Stimulated activated naive CD8-positive, alpha-beta T cell treated with anti-CD3 and anti-CD28 coated beads, Interleukin-15, amount 100 ng/mL, for 72 hours (primary cell): ENCODE measurements around the gene CNN1.

Experiments
- ATAC-seq: fragments of 150-1000 bp; cut with Tn5 transposase; 2 replicates; pipeline ENCODE4 v1.10.0; 2021; ENCODE audit warnings: mild to moderate bottlenecking, moderate library complexity
- DNase-seq, 2 donors: peaks; one replicate each; pipeline ENCODE4 v3.0.0; 2021 to 2022
- H3K27ac Mint-ChIP-seq, 2 donors: one replicate each; pipeline ENCODE4 v1.8.0; 2022; ENCODE audit warnings: mild to moderate bottlenecking in 2 of 2, mixed read lengths in 2 of 2, moderate library complexity in 2 of 2
- H3K27me3 Mint-ChIP-seq: one replicate; pipeline ENCODE4 v1.8.0; 2022; ENCODE audit warnings: mixed read lengths
- H3K4me1 Mint-ChIP-seq: one replicate; pipeline ENCODE4 v1.8.0; 2022; ENCODE audit warnings: mild to moderate bottlenecking, mixed read lengths
- H3K4me3 Mint-ChIP-seq, 2 donors: one replicate each; pipeline ENCODE4 v1.8.0; 2022; ENCODE audit warnings: mild to moderate bottlenecking in 2 of 2, mixed read lengths in 2 of 2, moderate library complexity in 1 of 2
- H3K9me3 Mint-ChIP-seq, 2 donors: one replicate each; pipeline ENCODE4 v1.8.0; 2022; ENCODE audit warnings: mixed read lengths in 2 of 2

Gene CNN1

GRCh38 chr19:11538232-11539036, at the start of gene CNN1:
CNN1 (plus strand) TSS chr19:11538851; CDS start chr19:11538928, 77 bp downstream.
- H3K27ac Mint-ChIP-seq = peak within 1 kb of the TSS in 1 of 2 donors; percentile 78
- DNase-seq = no peak

GRCh38 chr19:11489378-11489777, 49.3 kb upstream of the CNN1 start:
- DNase-seq (no peak), ATAC-seq (no peak)
- H3K27ac Mint-ChIP-seq = no peak overlapping the region
- H3K9me3 Mint-ChIP-seq = no peaks in the 10 kb centered on the region
- no peak overlapping the region for H3K4me3 Mint-ChIP-seq
- no peaks in the 10 kb centered on the region for H3K4me1 Mint-ChIP-seq
- no peaks in the 10 kb centered on the region for H3K27me3 Mint-ChIP-seq

More at GRCh38 chr19:11538232-11539036, at the start of gene CNN1:
- peaks cover 34% of the 10 kb centered on the region for H3K27me3 Mint-ChIP-seq
- H3K9me3 Mint-ChIP-seq = no peaks in the 10 kb centered on the region
- peaks cover 29% of the 10 kb centered on the region for H3K4me1 Mint-ChIP-seq
- no peak for ATAC-seq
- H3K4me3 Mint-ChIP-seq = peak within 1 kb of the TSS in 1 of 2 donors; percentile 54

- Mint-ChIP-seq H3K4me3 (no peak overlapping the region), H3K27ac (peak overlapping the region in 1 of 2 donors; percentile 67), H3K4me1 (peaks cover under 1% of the 10 kb centered on the region), H3K27me3 (no peaks in the 10 kb centered on the region), H3K9me3 (no peaks in the 10 kb centered on the region)
- no peak for ATAC-seq
- no peak for DNase-seq
Measured at GRCh38 chr19:11494634-11495285, 43.9 kb upstream of the CNN1 start.

GRCh38 chr19:11495481-11495880, 43.2 kb upstream of the CNN1 start:
- H3K27ac Mint-ChIP-seq = no peak overlapping the region
- H3K4me3 Mint-ChIP-seq = no peak overlapping the region
- H3K4me1 Mint-ChIP-seq = peaks cover 7% of the 10 kb centered on the region
- H3K9me3 Mint-ChIP-seq = no peaks in the 10 kb centered on the region
- ATAC-seq (no peak), DNase-seq (no peak)
- H3K27me3 Mint-ChIP-seq = no peaks in the 10 kb centered on the region

GRCh38 chr19:11495885-11496284, 42.8 kb upstream of the CNN1 start:
- H3K9me3 Mint-ChIP-seq = no peaks in the 10 kb centered on the region

GRCh38 chr19:11496391-11497163, 42.1 kb upstream of the CNN1 start:
- DNase-seq (peak; percentile 52 to 66), ATAC-seq (peak; percentile 83)
- Mint-ChIP-seq H3K9me3 (no peaks in the 10 kb centered on the region), H3K4me3 (no peak overlapping the region), H3K27me3 (no peaks in the 10 kb centered on the region), H3K27ac (no peak overlapping the region), H3K4me1 (peaks cover 7% of the 10 kb centered on the region)

More at GRCh38 chr19:11495885-11496284, 42.8 kb upstream of the CNN1 start:
- Mint-ChIP-seq H3K27me3 (no peaks in the 10 kb centered on the region), H3K27ac (no peak overlapping the region), H3K4me3 (no peak overlapping the region), H3K4me1 (peaks cover 7% of the 10 kb centered on the region)
- no peak for ATAC-seq
- no peak for DNase-seq

GRCh38 chr19:11499220-11499726, 39.4 kb upstream of the CNN1 start:
- peaks cover 12% of the 10 kb centered on the region for H3K4me1 Mint-ChIP-seq
- DNase-seq = no peak
- no peak overlapping the region for H3K27ac Mint-ChIP-seq
- no peak for ATAC-seq
- H3K9me3 Mint-ChIP-seq = no peaks in the 10 kb centered on the region
- H3K4me3 Mint-ChIP-seq = no peak overlapping the region
- no peaks in the 10 kb centered on the region for H3K27me3 Mint-ChIP-seq

GRCh38 chr19:11499890-11500420, 38.7 kb upstream of the CNN1 start:
- ATAC-seq (no peak), DNase-seq (no peak)
- Mint-ChIP-seq H3K27me3 (no peaks in the 10 kb centered on the region), H3K4me3 (no peak overlapping the region), H3K4me1 (peaks cover 19% of the 10 kb centered on the region), H3K27ac (no peak overlapping the region), H3K9me3 (no peaks in the 10 kb centered on the region)

GRCh38 chr19:11504502-11505031, 34.1 kb upstream of the CNN1 start:
- Mint-ChIP-seq H3K4me1 (peaks cover 45% of the 10 kb centered on the region), H3K27ac (peak overlapping the region; percentile 91 to 96), H3K9me3 (no peaks in the 10 kb centered on the region), H3K27me3 (no peaks in the 10 kb centered on the region), H3K4me3 (peak overlapping the region; percentile 91 to 96)
- DNase-seq = no peak
- no peak for ATAC-seq

GRCh38 chr19:11505032-11505503, 33.6 kb upstream of the CNN1 start:
- peak; percentile 95 for ATAC-seq
- peaks cover 41% of the 10 kb centered on the region for H3K4me1 Mint-ChIP-seq
- no peaks in the 10 kb centered on the region for H3K9me3 Mint-ChIP-seq
- peak overlapping the region; percentile 91 to 96 for H3K27ac Mint-ChIP-seq
- peak overlapping the region; percentile 91 to 96 for H3K4me3 Mint-ChIP-seq
- H3K27me3 Mint-ChIP-seq = no peaks in the 10 kb centered on the region
- peak; percentile 93 to 96 for DNase-seq

GRCh38 chr19:11505504-11506100, 33.0 kb upstream of the CNN1 start, which contains the start of gene ZNF653:
ZNF653 (minus strand) TSS chr19:11505839; CDS start chr19:11505786, 53 bp downstream.
- H3K4me3 Mint-ChIP-seq = peak within 1 kb of the TSS; percentile 96
- peak; percentile 84 for ATAC-seq
- H3K27ac Mint-ChIP-seq = peak within 1 kb of the TSS; percentile 91 to 96

GRCh38 chr19:11506101-11506555, 32.5 kb upstream of the CNN1 start:
- DNase-seq = no peak
- Mint-ChIP-seq H3K9me3 (no peaks in the 10 kb centered on the region), H3K4me3 (peak overlapping the region; percentile 96), H3K27me3 (no peaks in the 10 kb centered on the region), H3K27ac (peak overlapping the region; percentile 85 to 96), H3K4me1 (peaks cover 38% of the 10 kb centered on the region)
- ATAC-seq = peak; percentile 35

More at GRCh38 chr19:11505504-11506100, 33.0 kb upstream of the CNN1 start, which contains the start of gene ZNF653:
- no peaks in the 10 kb centered on the region for H3K27me3 Mint-ChIP-seq
- peaks cover 38% of the 10 kb centered on the region for H3K4me1 Mint-ChIP-seq
- DNase-seq = peak; percentile 94 to 95
- H3K9me3 Mint-ChIP-seq = no peaks in the 10 kb centered on the region

GRCh38 chr19:11506967-11507366, 31.7 kb upstream of the CNN1 start:
- Mint-ChIP-seq H3K4me3 (peak overlapping the region; percentile 96), H3K27me3 (no peaks in the 10 kb centered on the region), H3K27ac (peak overlapping the region; percentile 47 to 74), H3K4me1 (peaks cover 38% of the 10 kb centered on the region), H3K9me3 (no peaks in the 10 kb centered on the region)
- DNase-seq (no peak), ATAC-seq (no peak)

- peak overlapping the region in 1 of 2 donors; percentile 40 for H3K27ac Mint-ChIP-seq
- no peak for DNase-seq
- H3K4me1 Mint-ChIP-seq = peaks cover 38% of the 10 kb centered on the region
- no peaks in the 10 kb centered on the region for H3K27me3 Mint-ChIP-seq
- no peak for ATAC-seq
- H3K4me3 Mint-ChIP-seq = peak overlapping the region; percentile 96
- no peaks in the 10 kb centered on the region for H3K9me3 Mint-ChIP-seq
Measured at GRCh38 chr19:11507370-11508078, 31.1 kb upstream of the CNN1 start.
